ENCODE data around the gene LRP5.

GRCh38 chr11:68361702-68362101 is 49.3 kb downstream of the LRP5 start:
- TF ChIP-seq POLR2A (IDR thresholded peaks at IDR 0.05) = no peak
- no peak for TF ChIP-seq EP300 (IDR thresholded peaks at IDR 0.05)

All from gastroesophageal sphincter (tissue), 2 donors.